ENCODE results near the gene FAT1.

GRCh38 chr4:186570193-186570996 lies 153.3 kb downstream of the FAT1 start:
- TF ChIP-seq POLR2A (IDR thresholded peaks at IDR 0.05) (no peak), CTCF (IDR thresholded peaks at IDR 0.05) (no peak)

Data from testis (tissue), 2 donors.